Activated CD4-positive, alpha-beta T cell treated with anti-CD3 and anti-CD28 coated beads, Interleukin-2, amount 10 ng/mL, durations not matched to agents 7 days and 5 days (primary cell): ENCODE measurements around the gene FANCD2. TPM values are rescaled to one million over a fixed set of nuclear protein-coding genes. Genes with fewer than 3 reads are reported as not detected.
A peak's percentile ranks its signal among the peaks of the same experiment; 100 is the strongest.
"Not testable (repeated sequence)": the region's sequence is repeated elsewhere in the genome, so short reads cannot be mapped to it uniquely, and the experiment has no call there.

Source experiments
- CTCF ChIA-PET: fragments of 350-600 bp; sonication (Branson Sonifier 250); formaldehyde crosslinking; loops from one replicate; lab custom pipeline; 2021; ENCODE audit warnings: antibody characterized with exemption; lab: Charles Lee
- POLR2A ChIA-PET: fragments of 350-600 bp; sonication (Branson Sonifier 250); formaldehyde crosslinking; loops from one replicate; lab custom pipeline; 2021; ENCODE audit warnings: antibody characterized with exemption; lab: Charles Lee
- DNase-seq: peaks from one replicate; pipeline ENCODE4 v3.0.0-alpha.2; 2020
- H3K27ac Mint-ChIP-seq: one replicate; pipeline ENCODE4 v1.8.0; 2021; ENCODE audit warnings: mild to moderate bottlenecking, moderate library complexity, mixed read lengths
- H3K27me3 Mint-ChIP-seq: one replicate; pipeline ENCODE4 v1.8.0; 2021; ENCODE audit warnings: mixed read lengths
- H3K36me3 Mint-ChIP-seq: one replicate; pipeline ENCODE4 v1.8.0; 2021; ENCODE audit warnings: low read depth, mixed read lengths
- H3K4me1 Mint-ChIP-seq: one replicate; pipeline ENCODE4 v1.8.0; 2021; ENCODE audit warnings: mixed read lengths
- H3K4me3 Mint-ChIP-seq: one replicate; pipeline ENCODE4 v1.8.0; 2021; ENCODE audit warnings: mild to moderate bottlenecking, moderate library complexity, mixed read lengths
- H3K9me3 Mint-ChIP-seq: one replicate; pipeline ENCODE4 v1.8.0; 2021; ENCODE audit warnings: mixed read lengths
- total RNA-seq, 2 experiments: library from RNA; stranded (reverse); gene quantifications; one replicate each; pipeline ENCODE4 v1.2.3, GENCODE V29; 2021

The FANCD2 gene
- total RNA-seq, 2 experiments from 2014 or later = 61.2 to 68.1 TPM

- H3K4me3 Mint-ChIP-seq = no peak overlapping the region
- POLR2A ChIA-PET = no interaction called here
- H3K27me3 Mint-ChIP-seq = peaks cover 3% of the 10 kb centered on the region
- CTCF ChIA-PET = no interaction called here
- no peaks in the 10 kb centered on the region for H3K9me3 Mint-ChIP-seq
- peaks cover 10% of the 10 kb centered on the region for H3K36me3 Mint-ChIP-seq
- H3K4me1 Mint-ChIP-seq = peaks cover 18% of the 10 kb centered on the region
- no peak for DNase-seq
- no peak overlapping the region for H3K27ac Mint-ChIP-seq
Observed at GRCh38 chr3:10006762-10007090, 19.5 kb upstream of the FANCD2 start.

GRCh38 chr3:10007126-10007782, 19.0 kb upstream of the FANCD2 start:
- ChIA-PET POLR2A (no interaction called here), CTCF (interaction anchor here (0.5 to 1.1 kb wide), 2 partner anchors 13 to 20 kb away, joined by 3 to 4 read pairs; partner anchors contain the start of gene EMC3)
- DNase-seq = no peak
- Mint-ChIP-seq H3K27ac (peak overlapping the region; percentile 41), H3K36me3 (peaks cover 10% of the 10 kb centered on the region), H3K4me3 (no peak overlapping the region), H3K27me3 (peaks cover 3% of the 10 kb centered on the region), H3K9me3 (no peaks in the 10 kb centered on the region), H3K4me1 (peaks cover 23% of the 10 kb centered on the region)

- H3K4me1 Mint-ChIP-seq = peaks cover 23% of the 10 kb centered on the region
- CTCF ChIA-PET = interaction anchor here (0.5 to 1.1 kb wide), 2 partner anchors 14 to 21 kb away, joined by 3 to 4 read pairs; partner anchors contain the start of gene EMC3
- H3K27me3 Mint-ChIP-seq, DNase-seq, POLR2A ChIA-PET, H3K4me3 Mint-ChIP-seq, H3K9me3 Mint-ChIP-seq, H3K36me3 Mint-ChIP-seq: not testable (repeated sequence)
- peak overlapping the region; percentile 57 for H3K27ac Mint-ChIP-seq
Observed at GRCh38 chr3:10008216-10008587, 18.0 kb upstream of the FANCD2 start.

GRCh38 chr3:10008588-10009344, 17.5 kb upstream of the FANCD2 start:
- POLR2A ChIA-PET = no interaction called here
- peaks cover 23% of the 10 kb centered on the region for H3K4me1 Mint-ChIP-seq

GRCh38 chr3:10010421-10010877, 15.8 kb upstream of the FANCD2 start:
- POLR2A ChIA-PET = interaction anchor here (1.1 kb wide), 1 partner anchor 16 kb away, joined by 4 read pairs; the partner anchor contains the start of gene FANCD2
- peak; percentile 7 for DNase-seq
- Mint-ChIP-seq H3K27ac (no peak overlapping the region), H3K27me3 (peaks cover 3% of the 10 kb centered on the region), H3K4me3 (peak overlapping the region; percentile 48), H3K9me3 (no peaks in the 10 kb centered on the region), H3K4me1 (peaks cover 23% of the 10 kb centered on the region), H3K36me3 (no peaks in the 10 kb centered on the region)
- CTCF ChIA-PET = interaction anchor here (1.0 kb wide), 1 partner anchor 29 kb away, joined by 3 read pairs; no protein-coding TSS in a partner anchor

More at GRCh38 chr3:10008588-10009344, 17.5 kb upstream of the FANCD2 start:
- peaks cover 3% of the 10 kb centered on the region for H3K27me3 Mint-ChIP-seq
- H3K9me3 Mint-ChIP-seq = no peaks in the 10 kb centered on the region
- no peaks in the 10 kb centered on the region for H3K36me3 Mint-ChIP-seq
- peak overlapping the region; percentile 71 for H3K27ac Mint-ChIP-seq
- CTCF ChIA-PET = interaction anchor here (0.5 to 1.1 kb wide), 2 partner anchors 22 to 27 kb away, joined by 4 read pairs; partner anchors contain the start of gene EMC3
- peak overlapping the region; percentile 55 for H3K4me3 Mint-ChIP-seq
- peak; percentile 76 for DNase-seq

GRCh38 chr3:10010878-10011465, 15.3 kb upstream of the FANCD2 start:
- H3K4me3 Mint-ChIP-seq = peak overlapping the region; percentile 65
- H3K4me1 Mint-ChIP-seq = peaks cover 23% of the 10 kb centered on the region
- ChIA-PET POLR2A (interaction anchor here (1.1 kb wide), 1 partner anchor 15 kb away, joined by 4 read pairs; the partner anchor contains the start of gene FANCD2), CTCF (interaction anchor here (0.5 to 1.0 kb wide), 3 partner anchors 29 to 551 kb away, joined by 3 read pairs; no protein-coding TSS in a partner anchor)
- peak; percentile 85 for DNase-seq
- peaks cover 3% of the 10 kb centered on the region for H3K27me3 Mint-ChIP-seq
- no peak overlapping the region for H3K27ac Mint-ChIP-seq
- no peaks in the 10 kb centered on the region for H3K9me3 Mint-ChIP-seq
- no peaks in the 10 kb centered on the region for H3K36me3 Mint-ChIP-seq

GRCh38 chr3:10011631-10012030, 14.6 kb upstream of the FANCD2 start:
- H3K36me3 Mint-ChIP-seq = no peaks in the 10 kb centered on the region
- CTCF ChIA-PET = interaction anchor here (0.5 to 1.0 kb wide), 3 partner anchors 30 to 551 kb away, joined by 3 read pairs; no protein-coding TSS in a partner anchor
- POLR2A ChIA-PET = interaction anchor here (1.1 kb wide), 1 partner anchor 15 kb away, joined by 4 read pairs; the partner anchor contains the start of gene FANCD2
- no peak for DNase-seq
- no peak overlapping the region for H3K27ac Mint-ChIP-seq
- H3K4me1 Mint-ChIP-seq = peaks cover 20% of the 10 kb centered on the region
- peak overlapping the region; percentile 39 for H3K4me3 Mint-ChIP-seq
- no peaks in the 10 kb centered on the region for H3K9me3 Mint-ChIP-seq
- peaks cover 3% of the 10 kb centered on the region for H3K27me3 Mint-ChIP-seq

- Mint-ChIP-seq H3K9me3 (no peaks in the 10 kb centered on the region), H3K36me3 (no peaks in the 10 kb centered on the region), H3K27ac (no peak overlapping the region), H3K27me3 (peaks cover 3% of the 10 kb centered on the region), H3K4me3 (no peak overlapping the region), H3K4me1 (peaks cover 20% of the 10 kb centered on the region)
- POLR2A ChIA-PET = no interaction called here
- peak; percentile 4 for DNase-seq
- CTCF ChIA-PET = no interaction called here
Observed at GRCh38 chr3:10012106-10012505, 14.1 kb upstream of the FANCD2 start.

GRCh38 chr3:10015461-10015904, 10.8 kb upstream of the FANCD2 start:
- no peaks in the 10 kb centered on the region for H3K9me3 Mint-ChIP-seq
- no peak for DNase-seq
- ChIA-PET CTCF (interaction anchor here (0.8 kb wide), 1 partner anchor 18 kb away, joined by 3 read pairs; no protein-coding TSS in a partner anchor), POLR2A (no interaction called here)
- H3K36me3 Mint-ChIP-seq = peaks cover 7% of the 10 kb centered on the region
- H3K27me3 Mint-ChIP-seq = peaks cover under 1% of the 10 kb centered on the region
- H3K4me1 Mint-ChIP-seq = peaks cover 9% of the 10 kb centered on the region
- H3K4me3 Mint-ChIP-seq = no peak overlapping the region
- no peak overlapping the region for H3K27ac Mint-ChIP-seq

GRCh38 chr3:10017636-10018292, 8.5 kb upstream of the FANCD2 start:
- H3K36me3 Mint-ChIP-seq = peaks cover 20% of the 10 kb centered on the region
- ChIA-PET CTCF (interaction anchor here (0.9 to 1.5 kb wide), 5 partner anchors 64 to 213 kb away, joined by 3 to 4 read pairs (median 3); no protein-coding TSS in a partner anchor), POLR2A (no interaction called here)
- H3K27me3 Mint-ChIP-seq = no peaks in the 10 kb centered on the region
- H3K4me3 Mint-ChIP-seq = no peak overlapping the region
- H3K9me3 Mint-ChIP-seq = no peaks in the 10 kb centered on the region
- no peak overlapping the region for H3K27ac Mint-ChIP-seq
- H3K4me1 Mint-ChIP-seq = peaks cover 2% of the 10 kb centered on the region
- peak; percentile 24 for DNase-seq

GRCh38 chr3:10018806-10019205, 7.4 kb upstream of the FANCD2 start:
- DNase-seq, H3K27ac Mint-ChIP-seq, H3K4me1 Mint-ChIP-seq, H3K4me3 Mint-ChIP-seq, H3K27me3 Mint-ChIP-seq, POLR2A ChIA-PET, H3K9me3 Mint-ChIP-seq: not testable (repeated sequence)
- CTCF ChIA-PET = interaction anchor here (1.4 to 1.5 kb wide), 2 partner anchors 65 to 173 kb away, joined by 3 to 4 read pairs; no protein-coding TSS in a partner anchor
- peaks cover 21% of the 10 kb centered on the region for H3K36me3 Mint-ChIP-seq

- CTCF ChIA-PET = interaction anchor here (1.4 kb wide), 1 partner anchor 173 kb away, joined by 3 read pairs; no protein-coding TSS in a partner anchor
- POLR2A ChIA-PET = no interaction called here
- H3K27ac Mint-ChIP-seq = no peak overlapping the region
Observed at GRCh38 chr3:10019326-10019725, 6.9 kb upstream of the FANCD2 start.

More at GRCh38 chr3:10019326-10019725, 6.9 kb upstream of the FANCD2 start:
- Mint-ChIP-seq H3K4me1 (peaks cover 5% of the 10 kb centered on the region), H3K27me3 (no peaks in the 10 kb centered on the region), H3K4me3 (no peak overlapping the region), H3K9me3 (no peaks in the 10 kb centered on the region), H3K36me3 (peaks cover 21% of the 10 kb centered on the region)
- DNase-seq = no peak
